IPS-18a (cell line): Measurements from ENCODE around the gene UBA7.
"Not testable (repeated sequence)": the region's sequence is repeated elsewhere in the genome, so short reads cannot be mapped to it uniquely, and the experiment has no call there.

ENCODE experiments used
- H3K27ac ChIP-seq: one replicate; pipeline ENCODE4 v1.5.1; 2013; ENCODE audit warnings: low read length
- H3K27me3 ChIP-seq: one replicate; pipeline ENCODE4 v1.6.1; 2013; ENCODE audit warnings: mild to moderate bottlenecking, low read length; ENCODE audit not compliant: control insufficient read depth, insufficient read depth
- H3K36me3 ChIP-seq: one replicate; pipeline ENCODE4 v1.6.1; 2013; ENCODE audit warnings: low read depth, low read length; ENCODE audit not compliant: control insufficient read depth
- H3K4me1 ChIP-seq: one replicate; pipeline ENCODE4 v1.6.1; 2013; ENCODE audit warnings: low read depth, low read length; ENCODE audit not compliant: control insufficient read depth
- H3K4me3 ChIP-seq: one replicate; pipeline ENCODE4 v1.5.1; 2013; ENCODE audit warnings: low read length
- H3K9ac ChIP-seq: one replicate; pipeline ENCODE4 v1.6.1; 2013; ENCODE audit warnings: mild to moderate bottlenecking, low read length, moderate library complexity
- H3K9me3 ChIP-seq: one replicate; pipeline ENCODE4 v1.6.1; 2013; ENCODE audit warnings: low read depth, low read length; ENCODE audit not compliant: control insufficient read depth

The UBA7 gene

DNA sequence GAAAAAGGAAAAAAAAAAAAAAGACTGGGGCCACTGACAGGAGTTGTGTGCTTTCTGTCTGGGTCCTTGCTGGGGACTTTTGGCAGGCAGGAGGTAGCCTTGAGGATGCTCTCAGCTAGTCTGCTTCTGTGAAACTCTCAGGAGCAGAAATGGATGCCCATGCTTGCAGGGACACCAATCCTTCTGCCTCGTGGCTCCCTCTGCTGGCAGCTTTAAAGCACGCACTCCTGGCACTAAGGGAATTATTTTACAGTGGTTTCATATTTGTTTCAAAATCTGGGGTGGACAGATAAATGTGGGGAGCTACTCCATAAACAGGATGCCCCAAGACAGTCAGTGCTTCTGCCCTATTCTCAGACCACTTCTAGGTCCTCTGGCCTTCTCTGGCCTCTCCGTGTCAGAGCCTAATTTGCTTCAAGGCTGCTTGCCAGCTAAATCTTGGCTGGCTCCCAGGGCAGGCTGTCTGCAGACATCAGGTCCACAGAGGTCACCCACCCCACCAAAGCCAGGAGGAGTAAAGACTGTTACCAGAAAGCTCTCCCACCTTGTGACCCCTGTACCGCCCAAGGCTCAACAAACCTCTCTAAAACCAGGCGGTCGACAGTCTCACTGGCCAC lies 25.5 kb upstream of the UBA7 start:
- Histone ChIP-seq H3K4me3 (no peak overlapping the region), H3K36me3 (peaks cover 43% of the 10 kb centered on the region), H3K9me3 (no peaks in the 10 kb centered on the region), H3K9ac (no peak overlapping the region), H3K27me3 (no peaks in the 10 kb centered on the region), H3K4me1 (no peaks in the 10 kb centered on the region), H3K27ac (no peak overlapping the region)

DNA sequence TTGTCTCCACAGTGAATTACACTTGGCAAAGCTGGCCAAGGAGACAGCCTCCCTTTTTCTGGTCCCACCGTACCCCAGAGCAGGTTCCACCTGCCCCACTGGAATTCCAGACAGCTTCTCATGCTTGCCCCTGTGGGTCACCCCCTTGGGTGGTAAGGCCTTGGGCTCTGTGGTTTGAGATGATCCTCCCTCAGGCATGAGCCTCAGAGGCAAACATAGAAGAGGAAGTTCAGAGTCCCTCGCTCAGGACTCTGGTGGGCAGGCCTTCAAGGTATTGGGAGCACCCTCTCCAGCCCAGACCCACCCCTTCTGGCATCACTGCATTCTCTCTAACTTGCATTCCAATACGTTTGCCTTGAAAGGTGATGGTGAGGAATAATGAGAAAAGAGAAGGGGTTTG lies 17.6 kb upstream of the UBA7 start:
- Histone ChIP-seq H3K36me3 (peaks cover 50% of the 10 kb centered on the region), H3K4me3 (no peak overlapping the region), H3K27me3 (no peaks in the 10 kb centered on the region), H3K9me3 (no peaks in the 10 kb centered on the region), H3K9ac (no peak overlapping the region), H3K27ac (no peak overlapping the region), H3K4me1 (no peaks in the 10 kb centered on the region)

DNA sequence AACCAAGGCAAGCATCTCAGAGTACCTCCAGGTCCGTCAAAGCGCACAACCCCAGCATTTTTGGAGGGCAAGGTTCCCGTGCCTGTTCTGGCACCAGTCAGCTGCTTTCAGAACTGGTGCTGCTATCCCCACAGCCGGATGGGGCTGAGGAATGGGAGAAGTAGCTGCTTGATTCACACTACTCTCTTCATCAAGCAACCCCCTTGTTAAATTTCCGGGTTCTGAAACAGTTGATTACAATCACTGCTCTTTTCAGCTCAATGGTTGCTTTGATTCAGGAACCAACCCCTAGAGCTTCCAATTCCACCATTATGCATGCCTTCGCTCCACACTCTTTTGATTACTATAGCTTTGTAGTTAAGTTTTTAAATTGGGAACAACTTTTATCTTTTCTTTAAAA lies 12.3 kb upstream of the UBA7 start:
- H3K4me1 ChIP-seq = no peaks in the 10 kb centered on the region
- no peaks in the 10 kb centered on the region for H3K27me3 ChIP-seq
- H3K4me3 ChIP-seq = no peak overlapping the region
- no peaks in the 10 kb centered on the region for H3K9me3 ChIP-seq
- H3K27ac ChIP-seq = no peak overlapping the region
- H3K36me3 ChIP-seq = peaks cover 28% of the 10 kb centered on the region
- H3K9ac ChIP-seq = no peak overlapping the region

DNA sequence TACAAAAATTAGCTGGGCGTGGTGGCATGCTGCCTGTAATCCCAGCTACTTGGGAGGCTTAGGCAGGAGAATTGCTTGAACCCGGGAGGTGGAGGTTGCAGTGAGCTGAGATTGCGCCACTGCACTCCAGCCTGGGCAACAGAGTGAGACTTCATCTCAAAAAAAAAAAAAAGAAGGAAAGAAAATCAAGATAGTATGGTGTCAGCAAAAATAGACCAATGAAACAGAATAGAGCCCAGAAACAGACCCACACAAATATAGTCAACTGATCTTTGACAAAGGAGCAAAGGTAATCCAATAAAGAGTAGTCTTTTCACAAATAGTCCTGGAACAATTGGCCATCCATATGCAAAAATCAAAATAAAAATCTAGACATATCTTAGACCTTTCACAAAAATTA lies 9.4 kb upstream of the UBA7 start:
- H3K36me3 ChIP-seq, H3K27me3 ChIP-seq, H3K9ac ChIP-seq, H3K4me1 ChIP-seq, H3K4me3 ChIP-seq, H3K27ac ChIP-seq, H3K9me3 ChIP-seq: not testable (repeated sequence)

DNA sequence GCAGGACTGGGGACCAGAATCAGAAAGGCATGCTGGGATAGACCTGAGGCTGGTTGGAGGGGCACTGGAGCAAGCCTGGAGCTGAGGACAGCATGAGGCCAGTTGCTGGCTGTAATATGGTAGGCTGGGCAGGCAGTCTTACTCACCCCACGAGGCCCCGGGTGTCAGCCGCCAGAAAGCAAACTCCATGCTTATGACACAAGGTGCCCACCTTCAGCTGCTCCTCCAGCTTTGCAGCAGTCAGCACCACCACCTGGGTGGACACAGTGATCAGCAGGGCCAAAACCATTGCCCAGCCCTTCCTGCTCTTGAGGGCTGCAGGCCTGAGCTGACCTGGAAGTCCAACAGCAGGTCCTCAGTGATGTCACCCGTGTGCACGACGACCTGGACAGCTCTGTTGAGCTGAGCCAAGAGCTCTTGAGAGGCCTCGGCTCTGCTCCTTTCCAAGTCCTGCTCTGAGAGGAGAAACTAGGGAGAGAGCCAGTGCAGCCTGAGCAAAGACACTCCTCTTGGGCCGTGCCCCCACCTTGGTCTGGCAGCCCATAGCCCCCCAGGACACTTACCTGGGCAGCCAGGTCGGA lies 747 bp downstream of the UBA7 start:
- no peaks in the 10 kb centered on the region for H3K4me1 ChIP-seq
- H3K4me3 ChIP-seq = no peak overlapping the region

DNA sequence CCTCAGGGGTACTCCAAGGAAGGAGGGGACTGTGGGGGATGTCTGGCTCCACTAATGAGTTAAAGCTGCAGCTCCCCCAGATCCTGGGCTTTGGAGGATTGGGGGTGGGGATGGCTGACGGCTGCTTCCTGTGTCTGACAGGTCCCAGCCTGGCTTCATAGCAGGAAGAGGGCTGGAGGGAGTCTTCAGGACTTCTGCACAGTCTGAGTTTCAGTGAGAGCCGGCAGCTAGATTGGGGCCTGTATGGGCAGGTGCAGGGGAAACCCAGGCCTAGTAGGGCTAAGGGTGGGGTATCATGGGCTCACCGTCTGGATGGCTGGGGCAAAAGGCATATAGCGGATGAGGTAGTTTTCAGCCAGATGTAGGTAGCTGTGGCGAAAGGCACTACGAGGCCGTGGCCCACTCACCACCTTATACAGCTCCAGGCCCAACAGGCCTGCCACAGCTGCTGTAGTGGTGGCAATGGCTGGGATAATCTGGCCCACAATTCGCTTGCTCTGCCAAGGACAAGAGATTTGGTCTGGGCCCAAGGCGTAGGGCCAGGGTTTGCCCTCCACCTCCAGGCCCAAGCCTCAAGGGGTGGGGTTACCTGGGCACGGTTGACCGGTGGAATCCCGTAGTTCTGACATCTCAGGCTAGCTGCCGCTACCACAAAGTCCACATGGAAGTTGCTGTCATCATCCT lies 6.2 kb downstream of the UBA7 start:
- peaks cover 13% of the 10 kb centered on the region for H3K4me1 ChIP-seq
- H3K4me3 ChIP-seq = no peak overlapping the region
- H3K27me3 ChIP-seq = peaks cover 19% of the 10 kb centered on the region
- no peak overlapping the region for H3K9ac ChIP-seq
- no peaks in the 10 kb centered on the region for H3K36me3 ChIP-seq
- no peak overlapping the region for H3K27ac ChIP-seq
- H3K9me3 ChIP-seq = no peaks in the 10 kb centered on the region

More for the DNA sequence above, 747 bp downstream of the UBA7 start:
- Histone ChIP-seq H3K9ac (no peak overlapping the region), H3K36me3 (no peaks in the 10 kb centered on the region), H3K27me3 (no peaks in the 10 kb centered on the region), H3K9me3 (no peaks in the 10 kb centered on the region), H3K27ac (no peak overlapping the region)

DNA sequence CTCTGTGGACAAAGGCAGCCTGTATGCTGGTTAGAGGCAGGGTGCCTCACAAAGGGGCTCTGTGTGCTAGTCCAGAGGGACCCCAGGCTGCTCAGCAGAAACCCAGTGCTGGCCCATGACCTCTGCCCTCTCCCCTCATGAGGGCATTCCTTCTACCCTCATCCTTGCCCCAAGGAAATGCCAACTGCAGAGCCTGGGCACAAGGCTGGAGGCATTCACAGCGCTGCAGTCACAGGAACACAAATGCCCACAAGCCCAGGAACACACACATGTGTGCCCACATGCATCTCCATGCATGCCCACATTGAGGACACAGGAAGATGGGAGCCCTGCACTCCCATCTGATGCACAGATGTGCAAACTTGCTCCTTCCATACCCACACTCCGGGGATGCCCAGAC lies 6.9 kb downstream of the UBA7 start:
- H3K4me1 ChIP-seq = peaks cover 13% of the 10 kb centered on the region
- peaks cover 21% of the 10 kb centered on the region for H3K27me3 ChIP-seq
- H3K4me3 ChIP-seq = no peak overlapping the region
- no peaks in the 10 kb centered on the region for H3K36me3 ChIP-seq
- H3K9ac ChIP-seq = no peak overlapping the region
- no peaks in the 10 kb centered on the region for H3K9me3 ChIP-seq
- H3K27ac ChIP-seq = no peak overlapping the region

DNA sequence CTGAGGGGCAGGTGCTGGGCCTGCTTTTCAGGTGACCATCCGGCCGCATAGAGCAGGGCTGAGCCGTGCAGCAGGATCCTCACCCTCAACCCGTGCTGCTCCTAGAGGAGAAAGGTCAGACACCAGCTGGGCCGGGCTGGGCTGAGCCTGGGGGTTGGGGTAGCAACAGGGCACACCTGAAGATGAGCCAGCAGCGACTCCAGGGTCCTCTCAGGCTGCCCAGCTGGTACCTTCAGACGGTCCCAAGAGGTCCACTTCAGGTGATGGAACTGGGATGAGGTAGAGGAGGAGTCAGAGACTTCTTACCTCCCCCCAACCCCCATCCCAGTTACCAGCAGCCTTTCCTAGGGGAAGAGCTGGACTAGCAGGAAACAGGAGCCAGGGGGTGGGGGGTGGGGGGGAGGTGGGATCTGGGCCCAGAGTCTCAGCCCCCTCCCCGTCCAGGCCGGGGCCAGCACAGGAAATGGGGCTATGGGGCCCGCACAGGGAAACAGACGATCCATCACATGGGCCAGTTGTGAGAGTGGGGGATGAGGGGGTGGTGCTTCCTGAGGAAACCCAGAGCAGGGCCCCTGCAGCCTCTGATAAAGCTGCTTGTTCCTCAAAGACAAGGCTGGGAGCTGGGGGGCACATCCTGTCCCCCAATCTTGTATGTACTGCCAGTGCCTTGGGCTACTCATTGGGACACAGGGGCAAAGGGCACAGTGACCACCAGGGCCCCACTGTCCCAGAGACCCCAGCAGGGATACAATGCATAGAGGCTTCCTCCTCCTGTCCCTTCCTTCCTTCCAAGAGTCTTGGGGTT lies 7.7 kb downstream of the UBA7 start:
- no peak overlapping the region for H3K4me3 ChIP-seq
- no peaks in the 10 kb centered on the region for H3K9me3 ChIP-seq
- H3K9ac ChIP-seq = no peak overlapping the region
- no peaks in the 10 kb centered on the region for H3K36me3 ChIP-seq
- H3K27ac ChIP-seq = no peak overlapping the region
- peaks cover 28% of the 10 kb centered on the region for H3K27me3 ChIP-seq
- H3K4me1 ChIP-seq = peaks cover 13% of the 10 kb centered on the region

DNA sequence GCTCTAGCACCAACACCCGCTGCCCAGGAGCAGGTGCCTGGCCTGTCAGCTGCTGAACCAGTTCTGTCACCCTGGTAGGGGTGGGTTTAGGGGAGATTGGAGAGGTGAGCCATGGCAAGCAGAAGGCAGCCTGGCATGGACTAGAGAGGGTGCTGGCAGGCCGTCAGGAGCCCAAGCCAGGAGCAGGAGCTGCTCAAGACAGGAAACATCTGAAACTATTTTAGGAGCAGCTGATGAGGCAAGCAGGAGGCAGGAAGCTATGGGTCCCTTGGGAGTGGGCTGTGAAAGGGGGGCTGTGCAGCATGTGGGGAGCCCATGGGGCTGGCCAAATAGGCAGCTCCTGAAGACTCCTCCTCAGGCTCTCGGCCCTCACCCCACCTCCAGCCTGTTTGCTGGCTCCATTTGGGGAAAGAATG lies 8.4 kb downstream of the UBA7 start:
- Histone ChIP-seq H3K4me1 (peaks cover 13% of the 10 kb centered on the region), H3K4me3 (no peak overlapping the region), H3K27me3 (peaks cover 30% of the 10 kb centered on the region), H3K9ac (no peak overlapping the region), H3K36me3 (no peaks in the 10 kb centered on the region), H3K27ac (no peak overlapping the region), H3K9me3 (no peaks in the 10 kb centered on the region)

DNA sequence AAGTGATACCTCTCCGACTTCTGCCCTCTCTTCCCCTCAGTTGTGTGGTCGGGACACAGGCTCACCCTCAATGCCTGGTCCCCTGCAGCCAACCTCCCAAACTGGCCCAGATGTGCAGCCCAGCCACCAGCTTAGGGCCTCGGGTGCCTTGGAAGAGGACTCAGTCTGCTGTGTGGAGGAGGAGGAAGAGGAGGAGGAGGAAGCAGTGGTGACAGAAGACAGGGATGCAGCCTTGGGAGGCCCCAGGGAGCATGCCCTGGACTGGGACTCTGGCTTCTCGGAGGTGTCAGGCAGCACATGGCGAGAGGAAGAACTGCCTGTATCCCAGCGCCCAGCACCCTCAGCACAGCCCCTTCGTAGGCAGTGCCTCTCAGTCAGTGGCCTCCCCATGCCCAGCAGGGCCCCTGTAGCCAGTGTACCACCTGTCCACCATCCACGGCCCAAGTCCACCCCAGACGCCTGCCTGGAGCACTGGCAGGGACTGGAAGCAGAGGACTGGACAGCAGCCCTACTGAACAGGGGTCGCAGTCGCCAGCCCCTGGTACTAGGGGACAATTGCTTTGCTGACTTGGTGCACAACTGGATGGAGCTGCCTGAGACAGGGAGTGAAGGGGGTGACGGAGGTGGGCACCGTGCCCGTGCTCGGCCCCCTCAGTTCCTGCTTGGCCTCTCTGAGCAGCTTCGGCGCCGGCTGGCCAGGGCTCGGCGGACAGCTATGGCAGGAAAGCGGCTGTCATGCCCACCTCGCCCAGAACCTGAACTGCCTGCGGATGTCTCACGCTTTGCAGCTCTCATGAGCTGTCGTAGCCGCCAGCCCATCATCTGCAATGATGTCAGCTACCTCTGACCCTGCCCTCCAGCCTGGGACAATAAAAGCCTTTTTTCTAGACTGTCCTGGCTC lies 9.4 kb downstream of the UBA7 start:
- Histone ChIP-seq H3K27ac (no peak overlapping the region), H3K9me3 (no peaks in the 10 kb centered on the region), H3K4me3 (peak overlapping the region; percentile 79), H3K4me1 (peaks cover 13% of the 10 kb centered on the region), H3K9ac (no peak overlapping the region), H3K36me3 (no peaks in the 10 kb centered on the region), H3K27me3 (peaks cover 30% of the 10 kb centered on the region)
